SK-N-SH treated with all-trans-retinoic acid at 6 μM for 48 hours (cell line): ENCODE results near the gene KLHL24.

Source experiments
- ATAC-seq: fragments of 200-7000 bp; cut with Tn5 transposase; 3 replicates; pipeline ENCODE4 v1.9.1; 2020; ENCODE audit warnings: mild to moderate bottlenecking, moderate library complexity
- ARNTL ChIP-seq: fragments of 450-650 bp; formaldehyde crosslinking; IDR thresholded peaks from 2 replicates; pipeline ENCODE4 v1.5.0; 2020; ENCODE audit warnings: low read depth, mild to moderate bottlenecking, moderate library complexity, borderline replicate concordance
- CSDC2 ChIP-seq: fragments of 250-450 bp; sonication (Bioruptor Pico); IDR thresholded peaks from 2 replicates; pipeline ENCODE4 v1.5.0; 2020; ENCODE audit warnings: mild to moderate bottlenecking, moderate library complexity
- ESRRG ChIP-seq: fragments of 250-450 bp; sonication (Bioruptor Pico); IDR thresholded peaks from 2 replicates; pipeline ENCODE4 v1.6.1; 2021; ENCODE audit warnings: mild to moderate bottlenecking
- GLIS3 ChIP-seq: fragments of 250-450 bp; sonication (Bioruptor Pico); IDR thresholded peaks from 2 replicates; pipeline ENCODE4 v1.5.0; 2020; ENCODE audit warnings: mild to moderate bottlenecking, moderate library complexity
- ISL1 ChIP-seq: fragments of 250-450 bp; sonication (Bioruptor Pico); IDR thresholded peaks from 2 replicates; pipeline ENCODE4 v2.1.2; 2022; ENCODE audit warnings: mild to moderate bottlenecking, moderate library complexity
- OSR1 ChIP-seq: fragments of 250-450 bp; sonication (Bioruptor Pico); IDR thresholded peaks from 2 replicates; pipeline ENCODE4 v1.8.0; 2022; ENCODE audit warnings: moderate library complexity, mild to moderate bottlenecking, inconsistent platforms
- PPARA ChIP-seq: fragments of 250-450 bp; sonication (Bioruptor Pico); IDR thresholded peaks from 2 replicates; pipeline ENCODE4 v1.5.0; 2020; ENCODE audit warnings: mild to moderate bottlenecking, borderline replicate concordance
- RARB ChIP-seq: fragments of 250-450 bp; sonication (Bioruptor Pico); IDR thresholded peaks from 2 replicates; pipeline ENCODE4 v1.8.0; 2021; ENCODE audit warnings: mild to moderate bottlenecking, moderate library complexity
- SNAI2 ChIP-seq: fragments of 250-450 bp; sonication (Bioruptor Pico); IDR thresholded peaks from 2 replicates; pipeline ENCODE4 v1.5.0; 2020; ENCODE audit warnings: mild to moderate bottlenecking, moderate library complexity
- TCF4 ChIP-seq: fragments of 250-450 bp; sonication (Bioruptor Pico); IDR thresholded peaks from 2 replicates; pipeline ENCODE4 v1.8.0; 2021; ENCODE audit warnings: mild to moderate bottlenecking, moderate library complexity, borderline replicate concordance
- TOX ChIP-seq: fragments of 250-450 bp; sonication (Bioruptor Pico); IDR thresholded peaks from 2 replicates; pipeline ENCODE4 v1.8.0; 2021; ENCODE audit warnings: mild to moderate bottlenecking, moderate library complexity, borderline replicate concordance
- ZC3H10 ChIP-seq: fragments of 250-450 bp; sonication (Bioruptor Pico); IDR thresholded peaks from 2 replicates; pipeline ENCODE4 v1.5.1; 2021; ENCODE audit warnings: mild to moderate bottlenecking, moderate library complexity
- ZFP30 ChIP-seq: fragments of 450-650 bp; formaldehyde crosslinking; IDR thresholded peaks from 2 replicates; pipeline ENCODE4 v1.5.0; 2022; ENCODE audit warnings: mild to moderate bottlenecking, moderate library complexity
- ZNF565 ChIP-seq: fragments of 450-650 bp; formaldehyde crosslinking; conservative IDR thresholded peaks from 2 replicates; pipeline ENCODE4 v1.5.0; 2020; ENCODE audit warnings: low read depth, mild to moderate bottlenecking, moderate library complexity
- ZNF70 ChIP-seq: fragments of 450-650 bp; formaldehyde crosslinking; IDR thresholded peaks from 2 replicates; pipeline ENCODE4 v1.5.0; 2020; ENCODE audit warnings: mild to moderate bottlenecking, moderate library complexity
- ZNF8 ChIP-seq: fragments of 450-650 bp; formaldehyde crosslinking; IDR thresholded peaks from 2 replicates; pipeline ENCODE4 v1.5.0; 2020; ENCODE audit warnings: mild to moderate bottlenecking, moderate library complexity
- TF ChIP-seq, protein P1 (sequence below): fragments of 250-450 bp; sonication (Bioruptor Pico); IDR thresholded peaks from 2 replicates; pipeline ENCODE4 v1.5.0; 2020; ENCODE audit warnings: mild to moderate bottlenecking, moderate library complexity
- TF ChIP-seq, protein P2 (sequence below): fragments of 250-450 bp; sonication (Bioruptor Pico); IDR thresholded peaks from 2 replicates; pipeline ENCODE4 v1.5.1; 2020; ENCODE audit warnings: low read depth, mild to moderate bottlenecking, moderate library complexity
- TF ChIP-seq, protein P3 (sequence below): fragments of 250-450 bp; sonication (Bioruptor Pico); IDR thresholded peaks from 2 replicates; pipeline ENCODE4 v1.8.0; 2021; ENCODE audit warnings: low read depth, mild to moderate bottlenecking, moderate library complexity, borderline replicate concordance
- TF ChIP-seq, protein P4 (sequence below): fragments of 250-450 bp; sonication (Bioruptor Pico); IDR thresholded peaks from 2 replicates; pipeline ENCODE4 v1.5.1; 2021; ENCODE audit warnings: mild to moderate bottlenecking, moderate library complexity

KLHL24 gene

DNA sequence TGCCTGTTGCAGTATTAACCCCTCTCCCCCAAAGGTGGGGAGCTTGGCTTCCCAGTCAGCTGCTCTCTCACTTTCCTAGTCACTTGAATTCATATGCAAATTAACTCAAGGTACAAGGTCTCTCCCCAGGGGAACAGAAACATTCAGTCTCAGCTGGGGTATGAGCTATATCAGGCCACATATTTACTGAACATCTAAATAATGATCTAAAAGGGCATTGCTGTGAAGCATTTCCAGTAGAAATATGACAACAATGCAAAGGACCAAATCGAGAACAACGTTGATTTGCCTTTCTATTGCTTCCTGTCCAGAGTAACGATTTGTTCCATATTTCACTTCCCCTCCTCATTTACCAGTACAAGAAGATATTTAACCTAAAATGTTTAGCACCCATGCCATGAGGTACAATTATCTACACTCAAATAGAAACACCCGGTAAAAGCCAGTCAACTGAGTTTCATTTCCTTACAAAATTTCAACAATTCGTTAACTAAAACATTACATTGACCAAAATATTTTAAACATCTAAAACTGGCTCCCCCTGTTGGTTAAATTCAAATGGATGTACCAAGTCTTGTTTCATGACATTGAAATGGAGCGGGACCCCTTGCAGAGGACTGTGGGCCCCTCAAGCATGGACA, 43.4 kb upstream of the KLHL24 start:
- TF ChIP-seq ESRRG (CRISPR knock-in tag) (no peak), ZFP30 (CRISPR knock-in tag) (no peak), CSDC2 (CRISPR knock-in tag) (no peak), ZC3H10 (no peak), ARNTL (CRISPR knock-in tag) (no peak), ZNF8 (no peak), ZNF70 (CRISPR knock-in tag) (no peak), RARB (CRISPR knock-in tag) (no peak), PPARA (CRISPR knock-in tag) (no peak), TCF4 (CRISPR knock-in tag) (no peak), SNAI2 (CRISPR knock-in tag) (no peak)
- TF ChIP-seq, protein P1, sequence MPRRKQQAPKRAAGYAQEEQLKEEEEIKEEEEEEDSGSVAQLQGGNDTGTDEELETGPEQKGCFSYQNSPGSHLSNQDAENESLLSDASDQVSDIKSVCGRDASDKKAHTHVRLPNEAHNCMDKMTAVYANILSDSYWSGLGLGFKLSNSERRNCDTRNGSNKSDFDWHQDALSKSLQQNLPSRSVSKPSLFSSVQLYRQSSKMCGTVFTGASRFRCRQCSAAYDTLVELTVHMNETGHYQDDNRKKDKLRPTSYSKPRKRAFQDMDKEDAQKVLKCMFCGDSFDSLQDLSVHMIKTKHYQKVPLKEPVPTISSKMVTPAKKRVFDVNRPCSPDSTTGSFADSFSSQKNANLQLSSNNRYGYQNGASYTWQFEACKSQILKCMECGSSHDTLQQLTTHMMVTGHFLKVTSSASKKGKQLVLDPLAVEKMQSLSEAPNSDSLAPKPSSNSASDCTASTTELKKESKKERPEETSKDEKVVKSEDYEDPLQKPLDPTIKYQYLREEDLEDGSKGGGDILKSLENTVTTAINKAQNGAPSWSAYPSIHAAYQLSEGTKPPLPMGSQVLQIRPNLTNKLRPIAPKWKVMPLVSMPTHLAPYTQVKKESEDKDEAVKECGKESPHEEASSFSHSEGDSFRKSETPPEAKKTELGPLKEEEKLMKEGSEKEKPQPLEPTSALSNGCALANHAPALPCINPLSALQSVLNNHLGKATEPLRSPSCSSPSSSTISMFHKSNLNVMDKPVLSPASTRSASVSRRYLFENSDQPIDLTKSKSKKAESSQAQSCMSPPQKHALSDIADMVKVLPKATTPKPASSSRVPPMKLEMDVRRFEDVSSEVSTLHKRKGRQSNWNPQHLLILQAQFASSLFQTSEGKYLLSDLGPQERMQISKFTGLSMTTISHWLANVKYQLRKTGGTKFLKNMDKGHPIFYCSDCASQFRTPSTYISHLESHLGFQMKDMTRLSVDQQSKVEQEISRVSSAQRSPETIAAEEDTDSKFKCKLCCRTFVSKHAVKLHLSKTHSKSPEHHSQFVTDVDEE (CRISPR knock-in tag), result no peak
- TF ChIP-seq, protein P2, sequence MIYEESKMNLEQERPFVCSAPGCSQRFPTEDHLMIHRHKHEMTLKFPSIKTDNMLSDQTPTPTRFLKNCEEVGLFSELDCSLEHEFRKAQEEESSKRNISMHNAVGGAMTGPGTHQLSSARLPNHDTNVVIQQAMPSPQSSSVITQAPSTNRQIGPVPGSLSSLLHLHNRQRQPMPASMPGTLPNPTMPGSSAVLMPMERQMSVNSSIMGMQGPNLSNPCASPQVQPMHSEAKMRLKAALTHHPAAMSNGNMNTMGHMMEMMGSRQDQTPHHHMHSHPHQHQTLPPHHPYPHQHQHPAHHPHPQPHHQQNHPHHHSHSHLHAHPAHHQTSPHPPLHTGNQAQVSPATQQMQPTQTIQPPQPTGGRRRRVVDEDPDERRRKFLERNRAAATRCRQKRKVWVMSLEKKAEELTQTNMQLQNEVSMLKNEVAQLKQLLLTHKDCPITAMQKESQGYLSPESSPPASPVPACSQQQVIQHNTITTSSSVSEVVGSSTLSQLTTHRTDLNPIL (CRISPR knock-in tag), result no peak
- TF ChIP-seq, protein P3, sequence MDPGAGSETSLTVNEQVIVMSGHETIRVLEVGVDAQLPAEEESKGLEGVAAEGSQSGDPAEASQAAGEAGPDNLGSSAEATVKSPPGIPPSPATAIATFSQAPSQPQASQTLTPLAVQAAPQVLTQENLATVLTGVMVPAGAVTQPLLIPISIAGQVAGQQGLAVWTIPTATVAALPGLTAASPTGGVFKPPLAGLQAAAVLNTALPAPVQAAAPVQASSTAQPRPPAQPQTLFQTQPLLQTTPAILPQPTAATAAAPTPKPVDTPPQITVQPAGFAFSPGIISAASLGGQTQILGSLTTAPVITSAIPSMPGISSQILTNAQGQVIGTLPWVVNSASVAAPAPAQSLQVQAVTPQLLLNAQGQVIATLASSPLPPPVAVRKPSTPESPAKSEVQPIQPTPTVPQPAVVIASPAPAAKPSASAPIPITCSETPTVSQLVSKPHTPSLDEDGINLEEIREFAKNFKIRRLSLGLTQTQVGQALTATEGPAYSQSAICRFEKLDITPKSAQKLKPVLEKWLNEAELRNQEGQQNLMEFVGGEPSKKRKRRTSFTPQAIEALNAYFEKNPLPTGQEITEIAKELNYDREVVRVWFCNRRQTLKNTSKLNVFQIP (CRISPR knock-in tag), result no peak
- no peak for ATAC-seq

DNA sequence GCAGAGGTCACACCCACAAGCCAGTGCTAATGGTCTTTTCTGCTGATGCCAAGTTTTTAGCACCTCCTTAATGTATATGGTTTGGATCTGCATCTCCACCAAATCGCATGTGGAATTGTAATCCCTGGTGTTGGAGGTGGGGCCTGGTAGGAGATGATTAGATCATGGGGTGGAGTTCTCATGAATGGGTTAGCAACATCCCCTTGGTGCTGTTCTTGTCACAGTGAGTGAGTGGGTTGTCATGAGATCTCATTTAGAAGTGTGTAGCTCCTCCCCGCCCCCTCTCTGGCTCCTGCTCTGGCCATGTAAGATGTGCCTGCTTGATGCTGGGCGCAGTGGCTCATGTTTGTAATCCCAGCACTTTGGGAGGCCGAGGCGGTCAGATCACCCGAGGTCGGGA, 42.6 kb upstream of the KLHL24 start:
- no peak for TF ChIP-seq ZNF70 (CRISPR knock-in tag)
- TF ChIP-seq CSDC2 (CRISPR knock-in tag), result no peak
- no peak for TF ChIP-seq TOX (CRISPR knock-in tag)
- TF ChIP-seq SNAI2 (CRISPR knock-in tag), result no peak
- TF ChIP-seq OSR1, result no peak
- TF ChIP-seq, protein P4, sequence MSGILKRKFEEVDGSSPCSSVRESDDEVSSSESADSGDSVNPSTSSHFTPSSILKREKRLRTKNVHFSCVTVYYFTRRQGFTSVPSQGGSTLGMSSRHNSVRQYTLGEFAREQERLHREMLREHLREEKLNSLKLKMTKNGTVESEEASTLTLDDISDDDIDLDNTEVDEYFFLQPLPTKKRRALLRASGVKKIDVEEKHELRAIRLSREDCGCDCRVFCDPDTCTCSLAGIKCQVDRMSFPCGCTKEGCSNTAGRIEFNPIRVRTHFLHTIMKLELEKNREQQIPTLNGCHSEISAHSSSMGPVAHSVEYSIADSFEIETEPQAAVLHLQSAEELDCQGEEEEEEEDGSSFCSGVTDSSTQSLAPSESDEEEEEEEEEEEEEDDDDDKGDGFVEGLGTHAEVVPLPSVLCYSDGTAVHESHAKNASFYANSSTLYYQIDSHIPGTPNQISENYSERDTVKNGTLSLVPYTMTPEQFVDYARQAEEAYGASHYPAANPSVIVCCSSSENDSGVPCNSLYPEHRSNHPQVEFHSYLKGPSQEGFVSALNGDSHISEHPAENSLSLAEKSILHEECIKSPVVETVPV (CRISPR knock-in tag), result no peak
- TF ChIP-seq, all 23 proteins: peak for 0
- ATAC-seq, result no peak

DNA sequence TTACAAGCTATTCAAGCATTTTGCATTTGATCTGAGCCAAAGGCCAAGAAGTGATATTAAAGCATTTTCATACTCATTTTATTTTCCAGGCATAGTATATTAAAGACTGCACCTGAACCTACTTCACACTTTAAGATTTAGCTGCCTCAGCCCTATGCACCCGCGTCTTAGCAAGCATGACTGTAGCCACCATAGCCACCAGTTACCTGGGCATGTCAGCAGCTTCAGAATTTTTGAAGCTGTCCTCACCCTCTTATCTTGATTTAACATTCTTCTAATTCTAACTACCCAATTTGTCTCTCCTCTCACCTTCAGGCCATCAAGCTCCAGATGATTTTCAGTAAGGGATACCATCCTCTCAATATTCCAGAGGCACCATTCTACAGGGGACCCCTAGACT, 40.8 kb upstream of the KLHL24 start:
- no peak for TF ChIP-seq RARB (CRISPR knock-in tag)
- TF ChIP-seq ISL1 (CRISPR knock-in tag), result no peak
- no peak for TF ChIP-seq TCF4 (CRISPR knock-in tag)
- no peak for TF ChIP-seq ZNF70 (CRISPR knock-in tag)
- TF ChIP-seq ZNF565, result no peak
- TF ChIP-seq, protein P1 (CRISPR knock-in tag), result no peak
- TF ChIP-seq SNAI2 (CRISPR knock-in tag), result no peak
- TF ChIP-seq ZNF8, result no peak
- TF ChIP-seq ZFP30 (CRISPR knock-in tag), result no peak
- TF ChIP-seq, protein P4 (CRISPR knock-in tag), result no peak
- TF ChIP-seq GLIS3 (CRISPR knock-in tag), result no peak
- TF ChIP-seq, protein P3 (CRISPR knock-in tag), result no peak
- no peak for ATAC-seq
